Activated CD4-positive, alpha-beta T cell treated with anti-CD3 and anti-CD28 coated beads, Interleukin-10, Interleukin-2, amounts not matched to agents 100 ng/mL and 50 ng/mL, durations not matched to agents 16 hours and 8 hours (primary cell): ENCODE results near the gene PLCB2.

Experiments
- DNase-seq: peaks from one replicate; pipeline ENCODE4 v3.0.0-alpha.2; 2020

The PLCB2 gene

DNA sequence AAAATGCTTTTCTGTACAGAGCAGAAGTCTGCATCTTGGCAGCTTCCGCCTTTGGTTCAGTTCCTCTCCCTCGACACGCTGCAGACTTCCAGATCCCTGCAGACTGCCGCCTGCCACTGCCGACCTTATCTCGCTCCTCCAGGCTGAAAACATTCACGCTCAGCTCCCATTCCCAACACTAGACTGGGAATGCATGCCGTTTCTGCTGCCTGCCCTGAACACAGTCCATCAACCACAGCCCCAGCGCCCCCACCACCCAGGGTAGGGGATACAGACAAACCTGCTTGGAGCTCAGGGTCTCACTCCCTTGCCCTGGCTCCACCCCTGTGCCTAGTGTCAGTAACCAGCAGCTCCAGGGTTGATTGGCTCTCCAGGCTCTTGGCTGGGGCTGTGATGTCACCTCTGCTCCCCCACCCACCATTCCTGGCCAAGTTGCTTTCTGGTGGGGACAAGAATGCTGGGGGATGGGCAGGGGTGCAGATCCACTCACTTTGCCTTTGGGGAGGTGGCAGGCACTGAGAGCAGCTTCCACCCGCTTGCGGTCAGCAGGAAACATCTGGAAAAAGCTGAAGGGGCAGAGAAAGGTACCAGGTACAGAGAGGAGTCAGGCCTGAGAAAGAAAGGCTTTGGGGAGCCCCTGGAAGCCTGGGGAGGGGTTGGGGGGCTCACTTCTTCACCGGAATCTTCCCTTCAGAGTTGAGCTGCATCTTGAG is 6.1 kb downstream of the PLCB2 start:
- DNase-seq = no peak

DNA sequence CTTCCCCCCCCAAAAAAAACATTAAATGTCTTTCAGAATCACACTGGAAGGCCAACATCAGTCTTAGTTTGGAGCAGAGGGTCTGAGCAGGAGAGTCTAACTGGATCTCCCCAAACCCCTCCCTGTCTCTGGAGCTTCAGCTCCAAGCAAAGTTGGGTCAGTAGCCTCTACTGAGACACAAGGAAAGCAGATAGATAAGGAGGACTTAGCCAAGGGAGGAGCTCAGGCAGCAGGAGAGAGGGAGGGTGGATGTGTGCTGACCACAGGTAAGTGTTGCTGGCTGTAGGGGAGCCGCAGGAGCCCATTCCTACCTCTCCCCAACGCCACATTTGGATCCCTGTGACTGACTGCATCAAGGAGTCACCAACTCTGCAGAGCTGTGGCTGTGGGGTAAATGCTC is 7.0 kb downstream of the PLCB2 start:
- DNase-seq = no peak

DNA sequence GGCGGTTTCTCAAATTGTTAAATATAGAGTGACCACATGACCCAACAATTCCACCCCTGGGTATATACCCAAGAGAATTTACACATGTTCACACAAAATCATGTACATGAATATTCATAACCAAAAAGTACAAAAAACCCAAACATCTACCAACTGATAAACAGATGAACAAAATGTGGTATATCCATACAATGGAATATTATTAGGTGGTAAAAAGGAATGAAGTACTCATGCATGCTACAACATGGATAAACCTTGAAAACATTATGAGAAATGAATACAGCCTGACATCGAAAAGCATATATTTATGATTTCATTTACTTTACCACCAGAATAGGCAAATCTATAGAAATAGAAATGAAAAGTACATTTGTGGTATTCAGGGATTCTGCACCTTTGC is 7.4 kb downstream of the PLCB2 start:
- no peak for DNase-seq

DNA sequence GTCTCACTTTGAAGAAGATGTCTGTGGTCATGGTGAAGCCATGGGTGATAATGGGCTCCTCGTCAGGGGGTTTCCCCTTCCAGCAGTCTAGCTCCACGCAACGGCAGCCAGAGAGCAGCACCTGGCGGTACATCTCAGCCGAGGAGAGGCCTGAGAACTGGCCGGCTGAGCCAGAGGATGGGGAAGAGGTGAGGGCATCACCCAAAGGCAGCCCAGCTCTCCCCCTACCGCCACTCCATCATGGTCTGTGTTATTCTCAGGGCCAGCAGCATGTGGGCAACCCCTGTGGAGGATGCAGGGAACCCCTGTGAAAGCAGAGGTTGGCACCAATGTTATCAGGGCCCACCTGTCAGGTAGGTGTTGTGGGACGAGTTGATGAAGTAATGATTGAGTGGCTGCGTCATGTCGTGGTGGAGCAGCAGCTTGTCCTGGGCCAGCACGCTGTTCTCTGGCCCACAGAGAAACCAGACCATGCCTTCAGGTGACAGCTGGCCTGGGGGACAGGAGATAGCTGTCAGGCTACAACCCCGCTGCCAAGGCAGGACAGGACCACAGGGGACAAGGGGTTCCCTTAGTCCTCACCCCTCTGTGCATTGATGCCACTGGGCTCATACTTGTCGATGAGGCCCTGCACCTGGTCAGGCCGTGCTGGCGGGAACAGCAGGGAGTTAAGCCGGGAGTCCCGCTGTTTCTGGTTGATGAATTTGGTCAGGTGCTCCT is 9.4 kb downstream of the PLCB2 start:
- DNase-seq = no peak

DNA sequence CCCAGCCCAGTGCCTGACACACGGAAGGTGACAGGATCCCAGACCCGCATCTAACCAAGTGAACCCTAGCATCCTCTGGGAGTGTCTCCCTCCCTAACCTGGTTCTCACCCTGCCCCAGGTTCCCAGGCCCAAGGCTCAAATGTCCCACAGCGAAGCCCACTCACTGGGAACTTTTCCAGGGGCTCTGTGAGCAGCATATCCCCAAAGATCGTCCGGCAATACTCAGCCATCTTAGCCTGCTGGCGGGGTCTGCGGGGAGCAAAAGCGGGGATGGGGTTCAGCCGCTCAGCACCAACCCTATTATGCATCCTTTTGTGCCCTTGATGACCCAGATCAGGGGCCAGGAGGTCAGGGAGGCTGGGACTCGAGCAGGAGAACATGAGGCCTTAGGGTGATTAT is 10.4 kb downstream of the PLCB2 start:
- no peak for DNase-seq

DNA sequence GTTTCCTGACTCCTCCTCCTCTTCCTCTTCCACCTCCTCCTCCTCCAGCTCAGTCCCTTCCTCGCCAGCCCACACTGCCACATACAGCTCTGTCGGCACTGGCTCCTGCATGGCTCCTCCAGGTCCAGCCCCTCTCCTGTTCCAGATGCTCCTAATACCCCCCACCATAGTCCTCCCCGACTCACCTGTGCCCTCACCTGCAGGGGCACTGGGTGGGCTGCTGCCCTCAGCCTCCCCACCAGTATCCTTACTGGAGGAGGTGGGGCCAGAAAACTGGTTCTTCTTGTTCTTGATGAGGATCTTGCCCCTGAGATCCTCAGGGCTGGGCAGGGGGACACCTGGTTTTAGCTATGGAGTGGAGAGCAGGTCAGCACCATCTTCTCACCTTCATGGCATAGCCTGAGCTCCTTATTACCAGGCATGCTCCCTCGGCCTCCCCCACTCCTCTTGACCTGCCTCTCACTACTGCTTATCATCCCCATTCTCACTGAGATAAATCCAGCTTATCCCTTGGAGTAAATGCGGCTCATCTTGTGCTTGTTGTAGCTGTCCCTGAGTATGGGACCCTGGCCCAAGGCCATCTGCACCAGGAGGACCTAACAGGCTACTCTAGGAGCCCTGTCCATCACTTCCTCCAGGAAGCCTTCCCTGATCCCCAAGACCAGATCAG is 11.0 kb downstream of the PLCB2 start:
- DNase-seq = no peak

DNA sequence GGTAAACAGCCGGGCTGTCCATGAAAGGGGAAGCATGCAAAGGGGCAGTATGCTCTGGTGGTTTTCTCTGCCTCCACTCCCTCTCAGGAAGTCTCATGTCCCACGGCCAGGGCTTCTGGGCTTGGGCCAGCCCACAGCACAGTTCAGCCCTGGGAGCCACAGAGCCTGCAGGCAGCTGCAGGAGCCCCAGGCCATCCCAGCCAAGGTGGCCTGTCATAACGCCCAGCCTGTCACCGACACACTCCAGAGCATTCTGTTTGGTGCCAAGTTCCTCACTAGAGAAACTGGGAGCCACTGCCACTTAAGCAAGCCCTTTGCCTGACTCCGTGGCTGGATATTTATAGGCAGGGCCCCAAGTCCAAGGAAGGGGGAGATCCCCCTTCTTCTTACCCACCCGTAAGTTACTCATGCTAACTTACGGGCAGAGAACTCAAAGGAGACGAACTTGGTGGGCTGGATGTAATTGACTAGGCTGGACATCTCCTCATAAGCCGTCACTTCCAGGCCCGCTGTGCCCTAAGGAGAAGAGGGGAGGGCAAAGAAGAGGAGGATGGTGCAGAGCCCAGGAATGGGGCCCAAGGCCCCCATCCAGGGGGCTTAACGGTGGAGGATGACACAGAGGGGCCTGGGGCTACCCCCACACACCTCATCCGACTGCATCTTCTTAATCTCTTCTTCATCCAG is 11.7 kb downstream of the PLCB2 start:
- no peak for DNase-seq

DNA sequence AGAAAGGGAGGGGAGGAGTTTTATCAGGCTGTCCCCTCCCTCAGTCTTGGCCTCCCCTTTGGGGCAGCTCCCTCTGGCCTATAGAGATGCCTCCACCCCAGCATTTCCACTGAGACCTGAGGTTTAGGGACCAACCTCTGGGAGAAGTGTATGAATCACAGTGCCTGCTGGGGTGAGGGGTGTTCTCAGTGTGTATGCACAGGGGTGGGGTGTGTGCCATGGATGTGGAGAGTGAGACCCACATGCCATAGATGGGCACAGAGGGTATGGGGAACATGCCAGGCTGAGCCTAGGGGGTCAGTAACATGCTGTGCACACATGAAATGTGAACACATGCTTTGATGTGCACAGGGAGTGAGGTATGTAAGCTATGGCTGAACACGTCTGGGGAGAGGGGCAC is 12.4 kb downstream of the PLCB2 start:
- DNase-seq = no peak

DNA sequence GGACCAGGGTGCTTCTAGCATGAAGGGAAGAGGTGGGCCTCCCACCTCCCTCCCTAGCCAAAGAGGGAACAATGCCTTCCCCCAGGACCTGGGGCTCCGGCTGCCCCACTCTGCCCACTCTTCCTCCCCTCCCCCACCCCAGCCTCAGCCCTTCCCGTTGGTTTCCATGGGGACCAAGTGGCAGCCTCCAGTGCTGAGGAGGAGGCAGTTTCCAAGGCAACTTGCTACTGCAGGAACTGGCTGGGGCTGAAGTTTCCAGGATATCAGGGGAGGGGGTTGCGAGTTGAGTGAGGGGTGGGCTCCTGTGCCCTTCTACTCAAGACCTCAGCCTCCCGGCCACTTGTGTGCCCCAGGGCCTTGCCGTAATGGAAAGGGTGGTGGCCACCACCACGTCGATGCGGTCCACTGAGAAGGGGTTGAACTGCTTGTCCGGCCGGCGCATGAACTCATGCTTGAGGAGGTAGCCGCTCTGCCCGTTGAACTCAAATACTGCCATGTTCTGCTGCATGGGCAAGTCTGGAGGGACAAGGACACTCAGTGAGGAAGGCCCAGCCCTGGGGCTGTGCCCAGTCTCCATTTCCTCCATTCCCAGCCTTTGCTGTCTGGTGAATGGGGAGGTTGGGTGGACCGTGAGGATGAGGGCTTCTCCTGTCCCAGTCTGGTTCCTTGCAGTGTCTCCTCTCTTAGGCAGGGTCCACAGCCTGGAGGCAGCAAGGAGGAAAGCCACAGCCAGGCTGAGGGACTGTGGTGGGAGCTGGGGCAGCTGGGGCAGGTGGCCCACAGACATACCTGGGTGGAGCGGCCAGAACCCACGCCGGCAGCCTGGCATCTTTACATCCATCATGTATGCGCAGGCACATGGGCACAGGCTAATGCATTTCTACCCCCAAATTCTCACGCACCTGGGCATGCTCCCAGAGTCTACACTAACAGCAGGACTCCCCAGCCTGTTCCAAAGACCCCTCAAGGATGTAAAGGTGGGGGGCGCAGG is 13.5 kb downstream of the PLCB2 start:
- DNase-seq = no peak

DNA sequence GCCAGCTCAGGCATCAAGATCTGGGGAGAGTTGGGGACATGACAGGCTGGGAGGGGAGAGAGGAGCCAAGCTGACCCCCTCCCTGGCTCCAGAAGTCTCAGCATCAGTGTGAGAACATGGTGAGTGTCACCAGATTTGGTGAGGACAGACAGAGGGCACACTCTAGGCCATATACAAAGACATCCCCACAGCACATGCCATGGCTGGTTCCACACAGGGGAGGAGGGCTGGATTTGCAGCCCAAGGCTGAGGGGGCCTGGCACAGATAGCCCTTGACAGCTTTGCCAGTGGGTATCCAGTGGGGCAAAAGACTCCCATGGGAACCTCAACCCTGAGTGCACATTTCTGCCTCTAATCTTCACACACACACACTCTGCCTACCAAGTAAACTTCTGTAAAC is 14.7 kb downstream of the PLCB2 start:
- DNase-seq = no peak

DNA sequence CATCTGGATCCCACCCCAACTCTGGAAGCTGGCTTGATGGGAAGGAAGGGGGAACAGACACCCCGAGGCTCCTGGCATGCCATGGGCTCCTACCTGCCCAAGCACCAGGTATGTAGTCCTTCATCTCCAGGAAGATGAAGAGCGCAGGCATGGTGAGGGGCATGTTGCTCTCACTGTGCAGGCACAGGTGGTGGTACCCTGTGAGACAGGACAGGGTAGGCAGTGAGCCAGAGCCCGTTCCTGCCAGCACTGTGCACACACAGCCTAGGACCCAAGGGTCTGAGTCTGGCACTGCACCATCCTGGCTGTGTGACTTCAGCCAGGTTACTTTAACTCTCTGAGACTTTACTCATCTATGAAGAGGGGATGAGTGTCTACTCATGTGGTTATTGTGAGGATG is 15.5 kb downstream of the PLCB2 start:
- no peak for DNase-seq

DNA sequence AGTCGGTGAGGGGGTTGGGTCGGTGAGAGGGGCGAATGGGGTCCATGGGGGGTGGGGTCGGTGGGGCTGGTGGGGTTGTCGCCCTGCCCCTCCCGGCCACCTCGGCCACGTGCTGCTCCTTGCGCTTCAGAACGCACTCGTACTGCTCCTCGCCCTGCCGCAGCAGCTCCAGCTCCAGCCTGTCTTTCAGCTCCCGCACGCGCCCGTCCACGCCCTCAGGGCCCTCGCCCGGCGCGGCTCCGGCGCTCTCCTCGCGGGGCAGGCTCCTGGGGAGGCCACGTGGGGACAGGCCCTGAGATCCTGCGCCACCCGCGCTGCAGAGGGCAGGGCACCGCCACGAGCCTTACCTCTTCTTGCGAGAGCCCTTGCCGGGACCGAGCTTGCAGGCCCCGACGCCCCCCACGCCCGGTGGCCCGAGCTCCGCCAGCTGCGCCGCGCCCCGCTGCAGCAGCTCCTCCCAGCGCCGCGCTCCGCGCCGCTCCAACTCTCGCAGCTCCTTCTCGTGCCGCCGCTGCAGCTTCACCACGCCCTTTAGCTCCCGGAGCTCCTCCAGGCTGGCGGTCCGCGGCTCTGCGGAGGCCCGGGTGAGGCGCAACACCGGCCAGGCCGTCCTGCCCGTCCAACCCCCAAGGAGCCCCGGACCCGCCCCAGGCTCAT is 16.7 kb downstream of the PLCB2 start:
- no peak for DNase-seq

DNA sequence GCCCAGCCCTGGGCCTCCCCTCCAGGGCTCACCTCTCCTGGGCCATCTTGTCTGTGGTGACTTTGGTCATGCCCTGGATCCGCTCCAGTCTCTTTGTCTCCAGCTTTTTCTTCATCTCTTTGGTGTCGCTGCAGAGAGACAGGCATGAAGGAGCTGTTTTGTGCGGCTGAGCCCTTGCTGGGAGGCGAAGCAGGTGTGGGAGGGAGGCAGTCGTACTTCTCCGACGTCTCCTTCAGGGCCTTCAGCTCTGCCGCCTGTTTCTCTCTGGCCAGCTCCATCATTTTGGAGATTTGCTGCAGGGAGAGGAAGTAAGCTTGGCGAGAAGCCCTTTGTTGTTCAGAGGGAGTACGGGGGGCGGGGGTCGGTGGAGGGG is 17.2 kb downstream of the PLCB2 start:
- DNase-seq = no peak

DNA sequence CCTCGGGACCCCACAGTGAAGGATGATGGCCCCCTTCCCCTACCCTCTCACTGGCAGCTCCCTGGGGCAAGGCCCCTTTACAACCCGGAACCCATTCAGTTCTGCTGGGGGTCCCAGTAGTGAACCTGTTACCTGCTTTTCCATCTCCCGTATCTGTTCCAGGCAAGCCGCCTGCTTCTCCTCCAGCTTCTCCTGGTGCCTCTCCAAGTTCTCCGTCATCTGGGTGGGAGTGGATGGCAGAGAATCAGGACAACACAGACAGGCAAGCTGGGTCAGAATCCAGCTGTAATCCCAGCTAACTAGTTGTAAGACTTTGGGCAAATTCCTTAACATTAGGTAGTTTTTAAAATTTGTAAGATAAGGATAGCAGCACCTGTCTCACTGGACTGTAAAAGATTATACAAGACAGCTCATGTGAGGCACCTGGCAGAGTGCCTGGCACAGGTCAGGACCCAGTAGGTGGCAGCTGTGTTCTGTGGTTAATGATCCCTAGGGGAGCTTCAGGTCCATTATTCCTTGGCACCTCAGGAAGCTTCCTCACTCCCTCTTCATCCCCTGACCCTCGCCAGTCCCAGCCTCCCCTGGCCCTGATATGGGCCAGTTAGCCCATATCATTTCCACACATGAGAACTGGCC is 18.5 kb downstream of the PLCB2 start:
- no peak for DNase-seq

DNA sequence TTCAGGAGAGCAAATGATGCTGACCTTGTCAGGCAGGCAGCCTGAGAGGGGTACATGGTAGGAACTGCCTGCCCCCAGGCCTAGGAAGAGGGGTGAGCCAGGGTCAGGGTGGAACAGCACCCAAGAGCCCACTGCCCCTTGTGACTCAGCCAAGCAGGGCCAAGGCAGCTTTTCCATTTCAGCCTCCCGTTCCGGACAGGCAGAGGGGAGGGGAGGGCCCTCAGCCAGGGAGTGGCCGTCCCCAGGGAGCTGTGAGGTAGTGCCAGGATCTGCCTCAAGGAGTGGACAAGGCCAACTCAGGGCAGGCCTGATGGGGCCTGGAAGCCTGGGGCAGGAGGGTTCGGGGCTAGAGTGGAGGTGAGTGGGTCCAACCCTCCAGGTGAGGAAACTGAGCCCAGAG is 19.8 kb downstream of the PLCB2 start:
- no peak for DNase-seq

DNA sequence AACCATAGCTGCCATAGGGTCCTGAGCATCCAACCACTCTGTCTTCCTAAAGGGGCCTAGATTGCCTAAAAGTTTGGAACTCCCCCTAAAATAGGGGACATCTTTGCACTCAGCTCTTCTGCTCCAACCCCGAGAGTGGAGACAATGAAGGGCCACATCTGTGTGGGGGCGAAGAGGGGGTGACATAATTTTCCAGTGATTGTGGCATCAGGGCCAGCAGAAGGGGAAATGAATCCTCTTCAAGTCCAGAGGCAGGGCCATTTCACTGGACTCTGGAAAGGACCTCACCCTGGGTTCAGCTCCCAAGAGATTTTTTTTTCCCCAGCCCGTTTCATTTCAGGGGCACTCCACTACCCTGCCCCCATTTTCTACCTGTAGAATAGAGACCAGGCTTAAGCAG is 20.2 kb downstream of the PLCB2 start:
- no peak for DNase-seq

DNA sequence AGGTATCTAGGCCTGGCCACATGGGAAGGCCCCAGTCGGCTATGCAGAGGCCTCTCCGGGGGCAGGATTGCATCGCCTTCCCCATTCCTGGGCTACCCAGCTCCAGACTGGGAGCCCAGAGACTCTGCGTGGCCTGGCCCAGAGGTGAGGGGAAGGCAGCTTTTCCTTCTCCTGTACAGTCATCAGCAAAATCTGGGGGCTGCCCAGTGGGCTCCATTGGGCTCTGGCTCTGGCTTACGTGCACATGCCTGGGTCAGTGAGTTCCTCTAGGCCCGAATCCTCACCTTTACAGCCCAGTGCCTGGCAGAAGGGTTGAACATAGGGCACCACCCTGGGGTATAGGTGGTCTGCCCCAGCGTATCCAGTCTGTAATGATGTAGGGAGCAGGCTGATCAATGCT is 20.9 kb downstream of the PLCB2 start:
- DNase-seq = no peak

DNA sequence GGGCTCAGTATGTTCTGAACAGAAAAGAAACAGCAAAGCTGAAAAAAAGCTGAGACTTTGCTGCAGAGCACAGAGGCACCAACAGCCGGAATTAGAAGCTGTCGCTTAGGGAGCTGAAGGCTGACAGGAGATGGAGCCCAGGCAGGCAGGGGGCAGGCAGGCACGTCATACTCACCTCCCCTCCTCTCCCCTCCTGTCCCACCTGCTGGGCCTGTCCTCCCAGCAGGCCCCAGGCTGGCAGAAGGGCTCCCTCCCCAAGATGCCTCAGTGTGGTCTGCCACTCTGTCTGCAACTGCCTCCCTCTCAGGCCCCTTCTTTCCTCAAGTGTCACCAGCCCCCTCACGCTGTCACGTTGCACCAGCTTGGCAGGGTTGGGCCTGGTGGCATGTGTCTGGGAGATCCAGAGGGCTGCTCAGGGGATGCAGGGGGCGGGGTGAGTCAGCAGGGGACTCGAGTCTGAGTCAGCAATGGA is 21.6 kb downstream of the PLCB2 start:
- DNase-seq = no peak

DNA sequence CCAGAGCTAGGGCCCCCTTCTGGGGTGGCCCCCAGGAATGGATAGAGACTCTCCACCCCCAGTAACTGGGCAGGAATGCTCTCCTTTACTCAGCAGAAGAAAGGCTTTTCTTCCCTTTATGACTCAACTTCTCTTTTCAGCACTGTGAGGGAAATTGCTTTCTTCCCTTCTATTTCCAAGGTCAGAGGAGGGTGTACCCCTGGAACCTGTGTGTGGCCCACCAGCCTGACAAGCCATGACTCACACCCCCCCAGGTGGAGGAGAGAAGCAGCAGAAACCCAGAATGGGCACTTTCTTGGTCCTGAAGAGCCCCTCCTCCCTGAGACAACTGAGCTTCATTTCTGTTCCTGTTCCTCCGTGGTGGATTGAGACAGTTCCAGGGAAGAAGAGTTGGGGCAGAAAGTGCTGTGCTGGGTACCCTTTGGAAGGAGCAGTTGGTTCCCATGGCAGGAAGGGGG is 22.2 kb downstream of the PLCB2 start:
- DNase-seq = no peak

DNA sequence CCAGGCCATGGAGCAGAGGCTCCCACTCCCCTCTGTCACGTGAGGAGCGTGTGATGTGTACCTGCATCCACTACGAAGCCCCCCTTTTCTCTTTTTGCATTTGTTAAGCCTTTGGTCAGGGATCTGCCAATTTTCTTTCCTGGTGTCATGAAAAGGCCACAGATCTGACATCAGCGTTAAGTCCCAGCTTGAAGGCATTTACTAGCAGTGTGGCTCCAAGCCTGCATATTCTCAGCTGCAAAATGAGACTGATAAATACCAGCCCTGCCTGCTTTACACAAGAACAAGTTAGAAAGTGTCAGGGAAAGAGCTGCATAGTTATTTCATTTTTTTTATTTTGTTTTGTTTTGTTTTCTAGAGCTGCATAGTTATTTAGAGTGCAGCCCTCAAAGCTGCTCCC is 22.6 kb downstream of the PLCB2 start:
- no peak for DNase-seq

DNA sequence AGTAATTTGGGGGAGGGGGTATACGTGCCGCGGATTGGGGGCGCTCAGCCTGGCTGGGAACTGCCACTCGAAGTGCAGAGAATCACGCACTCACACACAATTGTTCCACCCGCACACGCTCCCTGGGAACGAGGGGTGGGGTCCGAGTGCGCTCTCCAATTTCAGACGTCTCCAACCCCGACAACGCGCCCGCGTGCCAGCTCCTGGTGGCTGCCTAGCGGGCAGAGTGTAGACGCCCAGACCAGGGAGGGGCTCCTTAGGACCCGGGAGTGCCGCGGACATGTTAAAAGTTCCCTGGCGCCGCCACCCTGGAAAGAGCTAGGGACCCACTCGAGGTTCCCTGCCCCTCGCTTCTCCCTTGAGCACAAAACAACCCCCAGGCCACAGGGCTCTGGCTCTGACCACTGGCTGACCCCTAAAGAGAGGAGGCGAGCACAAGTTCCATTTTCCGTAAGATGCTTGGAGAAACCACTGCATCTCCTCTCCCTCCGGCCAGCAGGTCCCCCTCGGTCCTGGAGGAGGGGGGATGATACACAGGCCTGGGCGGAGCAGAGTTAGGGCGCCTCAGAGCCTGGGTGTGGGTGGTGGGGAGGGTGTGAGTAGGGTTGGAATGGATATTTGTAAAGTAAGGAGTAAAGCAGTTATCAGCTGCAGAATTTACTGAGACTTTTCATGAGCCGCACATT is 24.0 kb downstream of the PLCB2 start:
- no peak for DNase-seq
